ENCODE results near the gene COL4A4.

COL4A4 gene

DNA sequence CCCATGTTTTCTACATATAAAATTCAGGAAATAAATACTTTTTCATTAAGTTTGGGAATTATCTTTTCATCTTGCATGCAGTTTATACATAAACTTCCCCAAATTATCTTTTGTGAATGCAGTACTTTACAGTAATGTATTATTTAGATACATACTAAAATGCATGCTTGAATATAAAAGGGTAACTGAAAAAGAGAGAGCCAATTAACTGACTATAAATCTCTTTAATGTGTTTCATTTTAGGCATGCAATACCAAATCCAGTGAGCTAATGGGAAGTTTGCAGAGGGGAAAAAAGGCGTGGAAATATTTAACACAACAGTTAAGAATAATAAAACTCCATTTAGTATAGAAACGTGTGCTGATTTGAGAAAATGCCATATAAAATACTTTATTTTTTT is 39.2 kb downstream of the COL4A4 start:
- H3K9me3 ChIP-seq (ENCODE audit: low read length): no peaks in the 10 kb centered on the region
- no peaks in the 10 kb centered on the region for H3K27me3 ChIP-seq (ENCODE audit: insufficient read depth, low read length)
- H3K4me3 ChIP-seq (ENCODE audit: low read length): no peak overlapping the region
- no peaks in the 10 kb centered on the region for H3K36me3 ChIP-seq (ENCODE audit: insufficient read depth, low read length)
- H3K4me1 ChIP-seq (ENCODE audit: insufficient read depth, low read length): no peaks in the 10 kb centered on the region
- no peak overlapping the region for H2AFZ ChIP-seq (ENCODE audit: low read depth, low read length)

DNA sequence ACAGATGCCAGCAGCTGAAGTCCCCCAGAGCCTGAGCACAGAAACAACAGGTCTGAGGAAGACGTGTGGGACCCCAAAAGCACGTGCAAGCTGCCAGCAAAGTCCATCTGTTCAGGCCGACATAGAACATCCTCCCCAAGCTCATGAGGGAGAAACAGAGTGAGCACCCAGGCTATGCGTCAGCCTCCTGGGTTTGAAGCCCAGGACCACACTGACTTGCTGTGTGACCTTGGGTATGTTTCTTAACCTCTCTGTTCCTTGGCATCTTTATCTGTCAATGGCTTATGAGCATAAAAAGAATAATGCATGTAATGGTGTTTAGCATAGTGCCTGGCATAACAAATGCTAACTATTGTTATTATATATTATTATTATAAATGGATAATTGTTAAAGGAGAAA is 40.3 kb downstream of the COL4A4 start:
- Histone ChIP-seq H3K27me3 (ENCODE audit: insufficient read depth, low read length) (no peaks in the 10 kb centered on the region), H3K9me3 (ENCODE audit: low read length) (no peaks in the 10 kb centered on the region), H3K4me1 (ENCODE audit: insufficient read depth, low read length) (no peaks in the 10 kb centered on the region), H3K36me3 (ENCODE audit: insufficient read depth, low read length) (no peaks in the 10 kb centered on the region), H3K4me3 (ENCODE audit: low read length) (no peak overlapping the region), H2AFZ (ENCODE audit: low read depth, low read length) (no peak overlapping the region)

DNA sequence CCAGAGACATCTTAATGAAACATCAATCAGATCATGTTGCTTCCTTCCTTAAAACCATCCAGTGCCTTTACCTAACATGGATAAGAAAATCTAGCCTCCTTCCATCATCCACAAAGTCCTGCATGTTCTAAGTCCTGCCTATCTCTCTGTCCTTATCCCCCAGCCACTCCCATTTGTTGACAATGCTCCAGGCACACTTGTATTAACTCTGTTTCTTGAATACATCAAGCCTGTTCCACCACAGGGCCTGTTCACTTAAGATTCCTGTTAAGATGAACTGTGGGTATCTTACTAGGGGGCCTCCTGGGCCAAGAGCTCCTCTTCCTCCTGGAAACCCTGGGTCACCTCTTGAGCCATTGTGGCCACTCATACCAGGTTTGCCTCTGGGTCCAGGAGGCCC is 45.7 kb downstream of the COL4A4 start:
- Histone ChIP-seq H3K9me3 (ENCODE audit: low read length) (no peaks in the 10 kb centered on the region), H2AFZ (ENCODE audit: low read depth, low read length) (no peak overlapping the region), H3K4me1 (ENCODE audit: insufficient read depth, low read length) (no peaks in the 10 kb centered on the region), H3K36me3 (ENCODE audit: insufficient read depth, low read length) (no peaks in the 10 kb centered on the region), H3K27me3 (ENCODE audit: insufficient read depth, low read length) (no peaks in the 10 kb centered on the region), H3K4me3 (ENCODE audit: low read length) (no peak overlapping the region)

DNA sequence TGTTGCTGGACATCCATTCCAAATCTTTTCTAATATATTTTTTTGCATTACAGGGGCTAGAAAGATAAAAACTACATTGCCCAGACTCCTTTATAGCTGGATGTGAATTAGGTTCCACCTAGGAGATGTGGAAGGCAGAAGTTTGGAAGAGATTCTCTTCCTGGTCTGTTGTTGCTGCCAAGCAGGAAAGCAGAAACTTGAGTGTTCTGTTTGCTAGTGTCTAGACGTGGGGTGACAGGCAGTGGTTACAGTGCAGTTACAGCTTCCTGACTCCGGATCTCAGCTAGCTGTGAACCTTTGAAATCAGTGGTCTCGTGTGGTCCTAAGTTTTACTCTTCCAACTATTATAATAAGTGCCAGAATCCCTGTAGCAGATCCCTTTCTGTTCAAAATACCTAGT is 46.2 kb downstream of the COL4A4 start:
- H2AFZ ChIP-seq (ENCODE audit: low read depth, low read length): no peak overlapping the region

GRCh38 chr2:227117027-227117426 is 47.0 kb downstream of the COL4A4 start:
- H3K36me3 ChIP-seq (ENCODE audit: insufficient read depth, low read length): no peaks in the 10 kb centered on the region
- no peaks in the 10 kb centered on the region for H3K4me1 ChIP-seq (ENCODE audit: insufficient read depth, low read length)
- H3K27me3 ChIP-seq (ENCODE audit: insufficient read depth, low read length): no peaks in the 10 kb centered on the region

More for the DNA sequence above, 46.2 kb downstream of the COL4A4 start:
- Histone ChIP-seq H3K9me3 (ENCODE audit: low read length) (no peaks in the 10 kb centered on the region), H3K27me3 (ENCODE audit: insufficient read depth, low read length) (no peaks in the 10 kb centered on the region), H3K4me1 (ENCODE audit: insufficient read depth, low read length) (no peaks in the 10 kb centered on the region), H3K4me3 (ENCODE audit: low read length) (no peak overlapping the region), H3K36me3 (ENCODE audit: insufficient read depth, low read length) (no peaks in the 10 kb centered on the region)

GRCh38 chr2:227115761-227116160 is 48.2 kb downstream of the COL4A4 start:
- H3K27me3 ChIP-seq (ENCODE audit: insufficient read depth, low read length): no peaks in the 10 kb centered on the region
- H3K4me3 ChIP-seq (ENCODE audit: low read length): no peak overlapping the region
- no peaks in the 10 kb centered on the region for H3K4me1 ChIP-seq (ENCODE audit: insufficient read depth, low read length)
- no peaks in the 10 kb centered on the region for H3K9me3 ChIP-seq (ENCODE audit: low read length)
- no peaks in the 10 kb centered on the region for H3K36me3 ChIP-seq (ENCODE audit: insufficient read depth, low read length)
- no peak overlapping the region for H2AFZ ChIP-seq (ENCODE audit: low read depth, low read length)

More at GRCh38 chr2:227117027-227117426, 47.0 kb downstream of the COL4A4 start:
- Histone ChIP-seq H3K9me3 (ENCODE audit: low read length) (no peaks in the 10 kb centered on the region), H3K4me3 (ENCODE audit: low read length) (no peak overlapping the region), H2AFZ (ENCODE audit: low read depth, low read length) (no peak overlapping the region)

GRCh38 chr2:227106845-227107759 is 56.9 kb downstream of the COL4A4 start:
- Histone ChIP-seq H3K4me3 (ENCODE audit: low read length) (no peak overlapping the region), H3K4me1 (ENCODE audit: insufficient read depth, low read length) (no peaks in the 10 kb centered on the region), H3K9me3 (ENCODE audit: low read length) (no peaks in the 10 kb centered on the region), H3K27me3 (ENCODE audit: insufficient read depth, low read length) (no peaks in the 10 kb centered on the region), H2AFZ (ENCODE audit: low read depth, low read length) (no peak overlapping the region), H3K36me3 (ENCODE audit: insufficient read depth, low read length) (no peaks in the 10 kb centered on the region)

- Histone ChIP-seq H3K4me1 (ENCODE audit: insufficient read depth, low read length) (no peaks in the 10 kb centered on the region), H3K36me3 (ENCODE audit: insufficient read depth, low read length) (no peaks in the 10 kb centered on the region), H3K9me3 (ENCODE audit: low read length) (no peaks in the 10 kb centered on the region), H3K4me3 (ENCODE audit: low read length) (no peak overlapping the region), H2AFZ (ENCODE audit: low read depth, low read length) (no peak overlapping the region), H3K27me3 (ENCODE audit: insufficient read depth, low read length) (no peaks in the 10 kb centered on the region)
Measured at GRCh38 chr2:227103583-227103982, 60.4 kb downstream of the COL4A4 start.

- no peaks in the 10 kb centered on the region for H3K4me1 ChIP-seq (ENCODE audit: insufficient read depth, low read length)
- H3K36me3 ChIP-seq (ENCODE audit: insufficient read depth, low read length): no peaks in the 10 kb centered on the region
- no peaks in the 10 kb centered on the region for H3K9me3 ChIP-seq (ENCODE audit: low read length)
- no peak overlapping the region for H3K4me3 ChIP-seq (ENCODE audit: low read length)
- H2AFZ ChIP-seq (ENCODE audit: low read depth, low read length): no peak overlapping the region
- H3K27me3 ChIP-seq (ENCODE audit: insufficient read depth, low read length): no peaks in the 10 kb centered on the region
Measured at GRCh38 chr2:227099340-227099739, 64.7 kb downstream of the COL4A4 start.

GRCh38 chr2:227098162-227098515 is 65.9 kb downstream of the COL4A4 start:
- H3K36me3 ChIP-seq (ENCODE audit: insufficient read depth, low read length): no peaks in the 10 kb centered on the region
- no peaks in the 10 kb centered on the region for H3K4me1 ChIP-seq (ENCODE audit: insufficient read depth, low read length)
- H3K9me3 ChIP-seq (ENCODE audit: low read length): no peaks in the 10 kb centered on the region
- no peak overlapping the region for H3K4me3 ChIP-seq (ENCODE audit: low read length)
- no peaks in the 10 kb centered on the region for H3K27me3 ChIP-seq (ENCODE audit: insufficient read depth, low read length)
- H2AFZ ChIP-seq (ENCODE audit: low read depth, low read length): no peak overlapping the region

DNA sequence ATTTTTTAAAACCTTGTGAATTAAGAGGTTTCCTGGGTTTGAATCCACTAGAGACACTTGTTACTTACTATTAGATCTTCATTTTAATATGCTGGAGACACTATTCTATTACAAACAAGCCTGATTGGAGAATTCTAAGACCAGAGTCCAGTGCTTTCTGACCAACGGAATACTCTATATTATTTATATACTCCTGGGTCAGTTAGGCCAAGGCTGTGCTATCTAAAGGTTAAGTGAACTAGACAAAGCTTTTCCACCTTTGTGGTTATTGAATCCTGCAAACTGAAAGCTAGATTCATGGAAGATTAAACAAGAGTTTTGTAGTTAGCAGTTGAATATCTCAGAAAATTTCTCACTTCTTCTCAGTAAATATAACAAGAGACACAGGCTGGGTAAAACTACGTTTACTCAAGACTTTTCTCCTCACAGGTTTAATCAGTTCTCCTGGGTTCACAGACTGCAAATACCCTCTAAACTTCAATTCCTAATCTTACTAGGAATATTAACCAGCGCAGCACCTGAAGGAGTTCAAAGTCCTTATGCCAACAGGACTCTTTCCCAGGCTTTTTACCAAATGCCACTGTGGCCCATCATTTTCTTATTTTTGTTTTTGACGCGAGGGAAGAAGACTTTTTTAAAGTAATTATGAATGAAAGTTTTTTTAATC is 66.4 kb downstream of the COL4A4 start:
- Histone ChIP-seq H3K4me3 (ENCODE audit: low read length) (no peak overlapping the region), H3K9me3 (ENCODE audit: low read length) (no peaks in the 10 kb centered on the region), H3K36me3 (ENCODE audit: insufficient read depth, low read length) (no peaks in the 10 kb centered on the region), H2AFZ (ENCODE audit: low read depth, low read length) (no peak overlapping the region), H3K4me1 (ENCODE audit: insufficient read depth, low read length) (no peaks in the 10 kb centered on the region), H3K27me3 (ENCODE audit: insufficient read depth, low read length) (no peaks in the 10 kb centered on the region)

DNA sequence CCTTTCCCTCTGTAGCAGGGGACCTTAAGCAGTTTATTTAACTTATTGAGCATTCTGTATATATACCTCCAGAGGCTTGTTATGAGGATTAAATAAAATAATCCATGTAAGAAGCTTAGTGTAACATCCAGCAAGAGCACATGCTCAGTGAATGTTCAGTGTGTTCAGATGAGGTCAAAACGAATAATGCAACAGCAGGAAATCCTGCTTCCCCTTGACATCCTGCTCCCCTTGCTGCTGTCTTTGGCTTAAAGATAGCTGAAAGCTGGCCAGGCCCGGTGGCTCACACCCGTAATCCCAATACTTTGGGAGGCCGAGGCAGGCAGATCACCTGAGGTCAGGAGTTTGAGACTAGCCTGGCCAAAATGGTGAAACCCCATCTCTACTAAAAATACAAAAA is 68.7 kb downstream of the COL4A4 start:
- H3K4me1 ChIP-seq (ENCODE audit: insufficient read depth, low read length): no peaks in the 10 kb centered on the region
- H2AFZ ChIP-seq (ENCODE audit: low read depth, low read length): no peak overlapping the region
- H3K9me3 ChIP-seq (ENCODE audit: low read length): no peaks in the 10 kb centered on the region
- no peak overlapping the region for H3K4me3 ChIP-seq (ENCODE audit: low read length)
- H3K27me3 ChIP-seq (ENCODE audit: insufficient read depth, low read length): peaks cover 2% of the 10 kb centered on the region
- H3K36me3 ChIP-seq (ENCODE audit: insufficient read depth, low read length): no peaks in the 10 kb centered on the region

DNA sequence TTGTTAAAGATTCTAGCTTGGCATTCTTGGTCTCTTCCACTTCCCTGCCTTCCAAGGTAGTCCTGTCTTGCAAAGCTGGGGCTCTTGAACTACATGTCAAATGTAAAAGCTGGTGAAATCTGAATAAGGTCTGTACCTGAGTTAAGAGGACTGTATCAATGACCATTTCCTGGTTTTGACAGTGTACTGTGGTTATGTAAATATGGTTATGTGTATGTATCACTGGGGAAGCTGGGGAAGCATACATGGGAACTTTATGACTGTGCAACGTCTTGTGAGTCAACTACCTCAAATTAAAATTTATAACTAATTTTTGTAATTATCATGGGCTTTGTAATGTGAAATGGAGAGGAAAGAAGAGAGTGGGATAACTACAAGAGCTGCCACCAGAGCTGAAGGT is 81.7 kb downstream of the COL4A4 start:
- Histone ChIP-seq H3K4me3 (ENCODE audit: low read length) (no peak overlapping the region), H3K4me1 (ENCODE audit: insufficient read depth, low read length) (no peaks in the 10 kb centered on the region), H3K9me3 (ENCODE audit: low read length) (no peaks in the 10 kb centered on the region), H3K27me3 (ENCODE audit: insufficient read depth, low read length) (no peaks in the 10 kb centered on the region), H2AFZ (ENCODE audit: low read depth, low read length) (no peak overlapping the region), H3K36me3 (ENCODE audit: insufficient read depth, low read length) (no peaks in the 10 kb centered on the region)

Measured in neuron (in vitro differentiated cells).